ENCODE measurements around the gene FCN1. TPM values are rescaled to one million over a fixed set of nuclear protein-coding genes. Genes with fewer than 3 reads are reported as not detected.

The FCN1 gene
- polyA plus RNA-seq, 1 of the 3 experiments (the other 2 are of a cell fraction), result not detected

DNA sequence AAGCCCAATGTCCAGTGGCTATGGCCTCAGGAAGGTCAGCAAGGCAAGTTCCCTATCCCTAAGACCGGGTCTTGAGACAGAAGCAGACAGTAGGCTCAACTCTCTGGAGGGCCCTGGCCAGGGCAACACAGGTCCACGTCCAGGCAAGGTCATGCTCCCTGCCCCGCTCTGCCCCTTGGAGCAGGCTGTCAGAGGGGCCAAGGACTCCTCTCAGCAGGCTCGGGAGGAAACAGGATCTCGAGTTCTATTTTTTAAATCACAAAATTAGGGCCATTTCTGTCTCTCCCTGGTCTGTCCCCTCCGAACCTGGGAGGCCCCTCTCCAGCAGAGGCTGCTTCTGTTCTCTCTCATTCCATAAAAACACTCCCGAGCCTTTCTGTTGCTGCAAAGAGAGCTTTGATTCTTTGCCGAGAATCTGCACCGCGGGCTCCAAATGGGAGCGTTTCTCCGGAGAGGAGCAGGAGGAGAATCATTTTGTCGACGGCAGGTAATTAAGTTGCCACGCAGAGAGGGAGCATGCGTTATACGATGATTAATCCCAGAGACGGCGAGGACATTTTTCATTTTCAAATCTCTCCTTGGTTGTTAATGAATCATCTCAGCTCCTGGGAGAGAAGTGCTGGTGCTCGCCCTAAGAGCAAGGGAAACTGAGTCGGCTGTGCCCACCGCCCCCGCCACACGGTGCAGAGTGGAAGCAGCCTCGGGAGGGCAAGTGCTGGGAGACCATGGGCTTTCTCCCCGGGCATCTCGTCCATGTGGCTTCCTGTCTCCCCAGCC lies 24.5 kb upstream of the FCN1 start:
- H3F3A ChIP-seq (replicated peaks; ENCODE audit: insufficient read depth), result no peaks in the 10 kb centered on the region
- no peak for TF ChIP-seq SIN3A (IDR thresholded peaks at IDR 0.05; ENCODE audit: borderline replicate concordance, low read depth, low read length)
- TF ChIP-seq, protein P1, sequence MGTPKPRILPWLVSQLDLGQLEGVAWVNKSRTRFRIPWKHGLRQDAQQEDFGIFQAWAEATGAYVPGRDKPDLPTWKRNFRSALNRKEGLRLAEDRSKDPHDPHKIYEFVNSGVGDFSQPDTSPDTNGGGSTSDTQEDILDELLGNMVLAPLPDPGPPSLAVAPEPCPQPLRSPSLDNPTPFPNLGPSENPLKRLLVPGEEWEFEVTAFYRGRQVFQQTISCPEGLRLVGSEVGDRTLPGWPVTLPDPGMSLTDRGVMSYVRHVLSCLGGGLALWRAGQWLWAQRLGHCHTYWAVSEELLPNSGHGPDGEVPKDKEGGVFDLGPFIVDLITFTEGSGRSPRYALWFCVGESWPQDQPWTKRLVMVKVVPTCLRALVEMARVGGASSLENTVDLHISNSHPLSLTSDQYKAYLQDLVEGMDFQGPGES (IDR thresholded peaks at IDR 0.05; ENCODE audit: low read depth, low read length), result no peak
- TF ChIP-seq RFX5 (IDR thresholded peaks at IDR 0.05; ENCODE audit: low read length), result no peak
- TF ChIP-seq RAD21 (IDR thresholded peaks at IDR 0.05; ENCODE audit: low read length), result no peak
- no peak for TF ChIP-seq FOSL2 (IDR thresholded peaks at IDR 0.05; ENCODE audit: borderline replicate concordance, low read depth)
- no peak for TF ChIP-seq GATA2 (CRISPR knock-in tag; IDR thresholded peaks at IDR 0.05)
- no peak for TF ChIP-seq GABPA (IDR thresholded peaks at IDR 0.05; ENCODE audit: low read depth)
- no peak for TF ChIP-seq TAF1 (IDR thresholded peaks at IDR 0.05; ENCODE audit: borderline replicate concordance, low read depth, low read length)
- no peak for TF ChIP-seq SMC3 (IDR thresholded peaks at IDR 0.05; ENCODE audit: low read depth, low read length)
- TF ChIP-seq, protein P2, sequence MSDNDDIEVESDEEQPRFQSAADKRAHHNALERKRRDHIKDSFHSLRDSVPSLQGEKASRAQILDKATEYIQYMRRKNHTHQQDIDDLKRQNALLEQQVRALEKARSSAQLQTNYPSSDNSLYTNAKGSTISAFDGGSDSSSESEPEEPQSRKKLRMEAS (IDR thresholded peaks at IDR 0.05; ENCODE audit: low read depth), result no peak
- no peak for TF ChIP-seq EZH2phosphoT487 (IDR thresholded peaks at IDR 0.05; ENCODE audit: borderline replicate concordance, low read depth)
- TF ChIP-seq, protein P3, sequence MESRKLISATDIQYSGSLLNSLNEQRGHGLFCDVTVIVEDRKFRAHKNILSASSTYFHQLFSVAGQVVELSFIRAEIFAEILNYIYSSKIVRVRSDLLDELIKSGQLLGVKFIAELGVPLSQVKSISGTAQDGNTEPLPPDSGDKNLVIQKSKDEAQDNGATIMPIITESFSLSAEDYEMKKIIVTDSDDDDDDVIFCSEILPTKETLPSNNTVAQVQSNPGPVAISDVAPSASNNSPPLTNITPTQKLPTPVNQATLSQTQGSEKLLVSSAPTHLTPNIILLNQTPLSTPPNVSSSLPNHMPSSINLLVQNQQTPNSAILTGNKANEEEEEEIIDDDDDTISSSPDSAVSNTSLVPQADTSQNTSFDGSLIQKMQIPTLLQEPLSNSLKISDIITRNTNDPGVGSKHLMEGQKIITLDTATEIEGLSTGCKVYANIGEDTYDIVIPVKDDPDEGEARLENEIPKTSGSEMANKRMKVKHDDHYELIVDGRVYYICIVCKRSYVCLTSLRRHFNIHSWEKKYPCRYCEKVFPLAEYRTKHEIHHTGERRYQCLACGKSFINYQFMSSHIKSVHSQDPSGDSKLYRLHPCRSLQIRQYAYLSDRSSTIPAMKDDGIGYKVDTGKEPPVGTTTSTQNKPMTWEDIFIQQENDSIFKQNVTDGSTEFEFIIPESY (IDR thresholded peaks at IDR 0.05; ENCODE audit: borderline replicate concordance, low read depth), result no peak
- TF ChIP-seq ELF1 (IDR thresholded peaks at IDR 0.05), result no peak
- no peak for TF ChIP-seq MEF2A (IDR thresholded peaks at IDR 0.05; ENCODE audit: borderline replicate concordance, low read depth)
- TF ChIP-seq TEAD4 (IDR thresholded peaks at IDR 0.05; ENCODE audit: borderline replicate concordance, insufficient read depth), result no peak
- no peak for TF ChIP-seq RXRA (IDR thresholded peaks at IDR 0.05; ENCODE audit: borderline replicate concordance, low read depth)
- no peak overlapping the region for H3K4me3 ChIP-seq (ENCODE audit: low read depth in 2 of 2, low read length in 1 of 2)
- DNase-seq, result no peak
- H3K4me2 ChIP-seq, result no peak overlapping the region
- no peaks in the 10 kb centered on the region for H3K4me1 ChIP-seq (ENCODE audit: control insufficient read depth in 1 of 2, insufficient read depth in 2 of 2, low read depth in 1 of 2, low read length in 1 of 2)
- ChIA-PET POLR2A (no interaction called here), CTCF (no interaction called here)
- no peaks in the 10 kb centered on the region for H3K79me2 ChIP-seq (ENCODE audit: insufficient read depth)
- no peaks in the 10 kb centered on the region for H3K36me3 ChIP-seq (replicated peaks in 1 of 2; ENCODE audit: control insufficient read depth in 1 of 2, insufficient read depth in 2 of 2, low read length in 1 of 2)
- H3K27me3 ChIP-seq (ENCODE audit: insufficient read depth), result no peaks in the 10 kb centered on the region
- no peaks in the 10 kb centered on the region for H4K20me1 ChIP-seq (ENCODE audit: insufficient read depth)
- H3K9me3 ChIP-seq, result no peaks in the 10 kb centered on the region
- H2AFZ ChIP-seq (ENCODE audit: low read depth), result no peak overlapping the region
- H3K27ac ChIP-seq (ENCODE audit: low read depth in 2 of 2, low read length in 1 of 2), result no peak overlapping the region
- no peaks in the 10 kb centered on the region for H3K9me2 ChIP-seq
- no peak overlapping the region for H3K9ac ChIP-seq
- WGBS (ENCODE audit: low lambda C conversion rate), result 41% methylated on average over 26 of the region's 27 CpGs

Measured in SK-N-SH (cell line).